ENCODE results near the gene SPPL2B. TPM values are rescaled to one million over a fixed set of nuclear protein-coding genes. Genes with fewer than 3 reads are reported as not detected.

Gene SPPL2B
- polyA plus RNA-seq, 1 donor from 2014 or later = 68.7 TPM

DNA sequence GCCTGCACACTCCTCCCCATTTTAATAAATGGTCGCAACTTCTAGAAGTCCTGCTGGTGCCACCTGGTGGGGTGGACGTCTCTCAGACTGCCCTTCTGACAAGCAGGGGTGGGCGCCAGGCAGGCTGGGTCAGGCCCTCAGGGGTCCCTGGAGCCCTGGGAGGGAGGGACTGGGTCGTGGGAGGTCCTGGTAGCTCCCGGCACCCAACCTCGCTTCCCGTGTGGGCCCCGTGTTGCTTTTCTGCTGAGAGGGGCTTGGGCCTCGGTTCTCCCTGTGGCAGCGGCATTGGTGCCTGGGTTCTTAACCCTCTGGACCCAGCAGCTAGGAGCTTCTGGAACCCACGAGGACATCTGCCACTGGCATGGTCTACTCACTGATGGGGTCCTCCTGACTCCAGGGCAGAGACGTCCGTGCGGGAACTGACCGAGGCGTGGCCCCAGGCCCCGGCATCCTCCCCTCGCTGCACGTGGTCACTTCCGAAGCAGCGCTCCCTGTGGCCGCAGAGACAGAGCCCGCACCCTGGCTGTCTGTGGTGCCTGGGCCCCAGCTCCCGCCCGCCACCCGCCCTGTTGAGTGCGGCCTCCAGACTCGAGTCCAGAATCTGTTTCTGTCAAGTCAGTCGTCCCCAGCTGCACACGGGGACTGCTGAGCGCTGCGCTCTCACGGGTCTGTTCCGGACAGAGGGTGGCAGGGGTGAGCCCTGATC is 25.6 kb downstream of the SPPL2B start:
- Histone ChIP-seq H3F3A (ENCODE audit: insufficient read depth, low read length, poor library complexity, severe bottlenecking) (no peaks in the 10 kb centered on the region), H3K9me3 (ENCODE audit: low read length) (no peaks in the 10 kb centered on the region), H3K4me3 (ENCODE audit: low read length) (no peak overlapping the region), H3K36me3 (ENCODE audit: insufficient read depth, low read length) (no peaks in the 10 kb centered on the region), H2AFZ (ENCODE audit: low read depth, low read length) (no peak overlapping the region), H4K20me1 (ENCODE audit: insufficient read depth) (no peaks in the 10 kb centered on the region), H3K9me2 (ENCODE audit: insufficient read depth, low read length) (no peaks in the 10 kb centered on the region), H3K9ac (ENCODE audit: low read length) (no peak overlapping the region), H3K4me2 (ENCODE audit: low read length) (no peak overlapping the region), H3K27me3 (ENCODE audit: insufficient read depth, low read depth, low read length) (no peaks in the 10 kb centered on the region), H3K27ac (ENCODE audit: low read length) (no peak overlapping the region), H3K79me2 (replicated peaks; ENCODE audit: insufficient read depth, low read length) (no peaks in the 10 kb centered on the region)
- TF ChIP-seq EP300 (conservative IDR thresholded peaks at IDR 0.05; ENCODE audit: poor library complexity, severe bottlenecking) (no peak), TAF1 (IDR thresholded peaks at IDR 0.05; ENCODE audit: low read depth) (no peak), SMC3 (conservative IDR thresholded peaks at IDR 0.05; ENCODE audit: poor library complexity) (no peak), EZH2 (IDR thresholded peaks at IDR 0.05; ENCODE audit: borderline replicate concordance, insufficient read depth, low read length, poor library complexity, severe bottlenecking) (no peak), MXI1 (conservative IDR thresholded peaks at IDR 0.05; ENCODE audit: poor library complexity, severe bottlenecking) (no peak), RAD21 (conservative IDR thresholded peaks at IDR 0.05) (no peak), POLR2AphosphoS5 (IDR thresholded peaks at IDR 0.05) (no peak)
- TF ChIP-seq, protein P1, sequence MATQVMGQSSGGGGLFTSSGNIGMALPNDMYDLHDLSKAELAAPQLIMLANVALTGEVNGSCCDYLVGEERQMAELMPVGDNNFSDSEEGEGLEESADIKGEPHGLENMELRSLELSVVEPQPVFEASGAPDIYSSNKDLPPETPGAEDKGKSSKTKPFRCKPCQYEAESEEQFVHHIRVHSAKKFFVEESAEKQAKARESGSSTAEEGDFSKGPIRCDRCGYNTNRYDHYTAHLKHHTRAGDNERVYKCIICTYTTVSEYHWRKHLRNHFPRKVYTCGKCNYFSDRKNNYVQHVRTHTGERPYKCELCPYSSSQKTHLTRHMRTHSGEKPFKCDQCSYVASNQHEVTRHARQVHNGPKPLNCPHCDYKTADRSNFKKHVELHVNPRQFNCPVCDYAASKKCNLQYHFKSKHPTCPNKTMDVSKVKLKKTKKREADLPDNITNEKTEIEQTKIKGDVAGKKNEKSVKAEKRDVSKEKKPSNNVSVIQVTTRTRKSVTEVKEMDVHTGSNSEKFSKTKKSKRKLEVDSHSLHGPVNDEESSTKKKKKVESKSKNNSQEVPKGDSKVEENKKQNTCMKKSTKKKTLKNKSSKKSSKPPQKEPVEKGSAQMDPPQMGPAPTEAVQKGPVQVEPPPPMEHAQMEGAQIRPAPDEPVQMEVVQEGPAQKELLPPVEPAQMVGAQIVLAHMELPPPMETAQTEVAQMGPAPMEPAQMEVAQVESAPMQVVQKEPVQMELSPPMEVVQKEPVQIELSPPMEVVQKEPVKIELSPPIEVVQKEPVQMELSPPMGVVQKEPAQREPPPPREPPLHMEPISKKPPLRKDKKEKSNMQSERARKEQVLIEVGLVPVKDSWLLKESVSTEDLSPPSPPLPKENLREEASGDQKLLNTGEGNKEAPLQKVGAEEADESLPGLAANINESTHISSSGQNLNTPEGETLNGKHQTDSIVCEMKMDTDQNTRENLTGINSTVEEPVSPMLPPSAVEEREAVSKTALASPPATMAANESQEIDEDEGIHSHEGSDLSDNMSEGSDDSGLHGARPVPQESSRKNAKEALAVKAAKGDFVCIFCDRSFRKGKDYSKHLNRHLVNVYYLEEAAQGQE (IDR thresholded peaks at IDR 0.05; ENCODE audit: borderline replicate concordance) = no peak
- TF ChIP-seq, protein P2, sequence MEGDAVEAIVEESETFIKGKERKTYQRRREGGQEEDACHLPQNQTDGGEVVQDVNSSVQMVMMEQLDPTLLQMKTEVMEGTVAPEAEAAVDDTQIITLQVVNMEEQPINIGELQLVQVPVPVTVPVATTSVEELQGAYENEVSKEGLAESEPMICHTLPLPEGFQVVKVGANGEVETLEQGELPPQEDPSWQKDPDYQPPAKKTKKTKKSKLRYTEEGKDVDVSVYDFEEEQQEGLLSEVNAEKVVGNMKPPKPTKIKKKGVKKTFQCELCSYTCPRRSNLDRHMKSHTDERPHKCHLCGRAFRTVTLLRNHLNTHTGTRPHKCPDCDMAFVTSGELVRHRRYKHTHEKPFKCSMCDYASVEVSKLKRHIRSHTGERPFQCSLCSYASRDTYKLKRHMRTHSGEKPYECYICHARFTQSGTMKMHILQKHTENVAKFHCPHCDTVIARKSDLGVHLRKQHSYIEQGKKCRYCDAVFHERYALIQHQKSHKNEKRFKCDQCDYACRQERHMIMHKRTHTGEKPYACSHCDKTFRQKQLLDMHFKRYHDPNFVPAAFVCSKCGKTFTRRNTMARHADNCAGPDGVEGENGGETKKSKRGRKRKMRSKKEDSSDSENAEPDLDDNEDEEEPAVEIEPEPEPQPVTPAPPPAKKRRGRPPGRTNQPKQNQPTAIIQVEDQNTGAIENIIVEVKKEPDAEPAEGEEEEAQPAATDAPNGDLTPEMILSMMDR (IDR thresholded peaks at IDR 0.05; ENCODE audit: poor library complexity, severe bottlenecking) = no peak

DNA sequence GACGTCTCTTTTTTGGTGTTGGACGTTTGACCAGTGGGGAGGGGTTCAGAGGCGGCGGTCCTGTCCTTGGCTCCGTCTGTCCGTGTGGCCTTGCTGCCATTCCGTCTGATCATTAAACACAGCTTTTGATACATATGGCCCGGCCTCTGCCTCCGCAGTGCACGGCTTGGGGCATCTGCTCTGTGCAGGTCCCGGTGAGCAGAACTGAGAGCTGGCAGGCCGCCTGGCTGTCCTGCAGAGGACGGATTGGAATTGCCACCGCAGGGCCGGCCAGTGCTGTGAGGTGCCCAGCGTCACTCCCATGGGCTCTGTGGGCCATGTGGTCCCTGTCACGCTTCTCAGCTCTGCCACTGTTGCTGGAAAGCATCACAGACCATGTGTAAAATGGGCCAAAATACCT is 26.2 kb downstream of the SPPL2B start:
- TF ChIP-seq MXI1 (conservative IDR thresholded peaks at IDR 0.05; ENCODE audit: poor library complexity, severe bottlenecking) (no peak), EZH2 (IDR thresholded peaks at IDR 0.05; ENCODE audit: borderline replicate concordance, insufficient read depth, low read length, poor library complexity, severe bottlenecking) (no peak), TAF1 (IDR thresholded peaks at IDR 0.05; ENCODE audit: low read depth) (no peak), SMC3 (conservative IDR thresholded peaks at IDR 0.05; ENCODE audit: poor library complexity) (no peak), POLR2AphosphoS5 (IDR thresholded peaks at IDR 0.05) (no peak), EP300 (conservative IDR thresholded peaks at IDR 0.05; ENCODE audit: poor library complexity, severe bottlenecking) (no peak), RAD21 (conservative IDR thresholded peaks at IDR 0.05) (no peak)
- TF ChIP-seq, protein P1 (IDR thresholded peaks at IDR 0.05; ENCODE audit: borderline replicate concordance) = no peak
- TF ChIP-seq, protein P2 (IDR thresholded peaks at IDR 0.05; ENCODE audit: poor library complexity, severe bottlenecking) = no peak
- no peak overlapping the region for H3K27ac ChIP-seq (ENCODE audit: low read length)

More for the DNA sequence above, 26.2 kb downstream of the SPPL2B start:
- no peaks in the 10 kb centered on the region for H4K20me1 ChIP-seq (ENCODE audit: insufficient read depth)
- no peaks in the 10 kb centered on the region for H3K27me3 ChIP-seq (ENCODE audit: insufficient read depth, low read depth, low read length)
- H3K9me3 ChIP-seq (ENCODE audit: low read length) = no peaks in the 10 kb centered on the region
- no peak overlapping the region for H2AFZ ChIP-seq (ENCODE audit: low read depth, low read length)
- H3K9ac ChIP-seq (ENCODE audit: low read length) = no peak overlapping the region
- H3K9me2 ChIP-seq (ENCODE audit: insufficient read depth, low read length) = no peaks in the 10 kb centered on the region
- H3K79me2 ChIP-seq (replicated peaks; ENCODE audit: insufficient read depth, low read length) = no peaks in the 10 kb centered on the region
- H3K4me3 ChIP-seq (ENCODE audit: low read length) = no peak overlapping the region
- H3K4me2 ChIP-seq (ENCODE audit: low read length) = no peak overlapping the region
- H3K36me3 ChIP-seq (ENCODE audit: insufficient read depth, low read length) = no peaks in the 10 kb centered on the region
- no peaks in the 10 kb centered on the region for H3F3A ChIP-seq (ENCODE audit: insufficient read depth, low read length, poor library complexity, severe bottlenecking)
